Ascending aorta (tissue), 2 donors: ENCODE results near the gene PBX3. TPM values are rescaled to one million over a fixed set of nuclear protein-coding genes. Genes with fewer than 3 reads are reported as not detected.

ENCODE experiments used
- DNase-seq, 2 donors: peaks; one replicate each; pipeline ENCODE4 v3.0.0-alpha.2; 2019; ENCODE audit warnings: low spot score in 2 of 2
- H3K27ac ChIP-seq, 2 donors: fragments of 200-600 bp; sonication (generic); one replicate each; pipeline ENCODE4 v1.5.1; 2016 to 2017; ENCODE audit warnings: mild to moderate bottlenecking in 1 of 2
- H3K27me3 ChIP-seq: fragments of 200-600 bp; sonication (generic); one replicate; pipeline ENCODE4 v1.5.1; 2017
- H3K36me3 ChIP-seq, 2 donors: fragments of 200-600 bp; sonication (generic); one replicate each; pipeline ENCODE4 v1.5.1; 2016
- H3K4me1 ChIP-seq, 2 donors: fragments of 200-600 bp; sonication (generic); one replicate each; pipeline ENCODE4 v1.5.1; 2016 to 2017; ENCODE audit warnings: mild to moderate bottlenecking in 1 of 2
- H3K4me3 ChIP-seq, 2 donors: fragments of 200-600 bp; sonication (generic); one replicate each; pipeline ENCODE4 v1.5.1; 2016 to 2017; ENCODE audit warnings: mild to moderate bottlenecking in 1 of 2
- H3K9me3 ChIP-seq, 2 donors: fragments of 200-600 bp; sonication (generic); one replicate each; pipeline ENCODE4 v1.5.1; 2016
- CTCF ChIP-seq, 3 experiments: fragments of 200-600 bp in 2 of 3; fragments of 450-650 bp in 1 of 3; sonication (generic) in 2 of 3; IDR thresholded peaks; one replicate each; pipeline ENCODE4 v1.5.1; 2016 to 2019; ENCODE audit warnings: antibody characterized with exemption in 3 of 3, mild to moderate bottlenecking in 1 of 3, moderate library complexity in 1 of 3
- intact Hi-C: fragments of 100-400 bp; cut with DNase I; formaldehyde crosslinking; loops from one replicate; pipeline ENCODE4 v1.15.1; 2023
- total RNA-seq: library from RNA; depleted of rRNA; stranded (reverse); fragments of >200 nt; gene quantifications from one replicate; pipeline ENCODE4 v1.1.0, GENCODE V29; 2016

The PBX3 gene
- total RNA-seq, 1 donor from 2014 or later, result 24.3 TPM

DNA sequence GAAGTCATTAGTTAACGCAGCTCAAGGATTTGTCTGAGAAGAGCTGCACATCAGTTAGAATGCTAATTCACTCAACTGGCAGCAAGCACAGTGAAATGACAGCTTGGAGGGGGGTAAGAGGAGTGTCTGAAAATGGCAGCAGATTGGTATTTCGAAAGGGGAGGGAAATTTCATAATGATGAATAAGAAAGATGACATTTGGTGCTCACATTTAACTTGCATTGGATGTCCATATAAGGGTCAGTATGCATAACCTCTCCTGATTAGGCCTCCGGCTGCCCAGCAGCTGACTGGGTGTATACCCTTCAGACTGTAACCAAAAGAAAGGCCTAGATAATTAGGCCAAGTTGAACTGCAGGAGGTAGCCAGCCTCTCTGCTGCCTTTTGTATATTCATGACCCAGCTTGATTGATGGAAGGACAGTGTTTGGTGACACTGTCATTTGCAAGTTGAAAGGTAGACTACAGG, 131.0 kb downstream of the PBX3 start:
- TF ChIP-seq CTCF (IDR thresholded peaks at IDR 0.05), result no peak
- no peak overlapping the region for H3K27ac ChIP-seq

GRCh38 chr9:125881042-125881441, 133.9 kb downstream of the PBX3 start:
- H3K27me3 ChIP-seq, result no peaks in the 10 kb centered on the region
- no peaks in the 10 kb centered on the region for H3K36me3 ChIP-seq
- no peak overlapping the region for H3K4me3 ChIP-seq
- intact Hi-C loops, result no loop called here
- no peaks in the 10 kb centered on the region for H3K9me3 ChIP-seq
- TF ChIP-seq CTCF (IDR thresholded peaks at IDR 0.05), result no peak
- no peak overlapping the region for H3K27ac ChIP-seq
- DNase-seq, result no peak
- H3K4me1 ChIP-seq, result no peaks in the 10 kb centered on the region

More for the DNA sequence above, 131.0 kb downstream of the PBX3 start:
- no peak overlapping the region for H3K4me3 ChIP-seq
- DNase-seq, result no peak
- intact Hi-C loops, result no loop called here
- H3K27me3 ChIP-seq, result no peaks in the 10 kb centered on the region
- H3K36me3 ChIP-seq, result no peaks in the 10 kb centered on the region
- H3K9me3 ChIP-seq, result no peaks in the 10 kb centered on the region
- no peaks in the 10 kb centered on the region for H3K4me1 ChIP-seq

DNA sequence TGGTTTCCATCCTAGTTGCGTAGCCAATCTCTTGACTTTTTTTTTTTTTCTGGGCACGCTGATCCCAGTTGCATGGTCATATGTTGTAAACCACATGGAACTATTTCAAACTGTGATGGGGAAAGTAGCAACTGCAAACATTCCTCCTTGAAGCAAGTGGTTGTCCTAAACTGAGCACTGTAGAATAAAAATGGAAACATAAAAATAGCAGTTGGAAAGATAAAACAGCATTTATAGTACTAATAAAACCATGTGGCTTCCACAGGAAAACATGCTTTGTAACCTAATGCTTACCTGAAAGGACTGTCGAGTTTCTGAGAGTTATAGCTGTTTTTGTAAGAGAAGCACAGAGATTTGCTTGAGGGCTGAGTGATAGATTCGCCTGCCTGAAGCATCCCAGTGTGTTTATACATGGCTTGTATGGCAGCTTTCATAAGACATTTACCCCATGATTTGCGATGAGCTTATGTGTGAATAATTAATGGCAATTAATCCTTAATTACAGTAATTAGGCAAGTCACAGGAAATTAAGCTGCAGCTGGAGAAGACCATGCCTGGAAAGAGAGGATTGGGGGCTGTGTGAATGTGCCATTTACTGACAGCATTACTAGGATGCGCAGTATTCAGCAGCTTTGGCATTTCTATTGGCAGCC, 136.5 kb downstream of the PBX3 start:
- no peaks in the 10 kb centered on the region for H3K27me3 ChIP-seq
- TF ChIP-seq CTCF (IDR thresholded peaks at IDR 0.05), result no peak
- no peak overlapping the region for H3K4me3 ChIP-seq
- intact Hi-C loops, result no loop called here
- H3K27ac ChIP-seq, result no peak overlapping the region
- H3K36me3 ChIP-seq, result no peaks in the 10 kb centered on the region
- no peak for DNase-seq
- no peaks in the 10 kb centered on the region for H3K4me1 ChIP-seq
- H3K9me3 ChIP-seq, result no peaks in the 10 kb centered on the region

GRCh38 chr9:125884218-125884595, 137.0 kb downstream of the PBX3 start:
- no peaks in the 10 kb centered on the region for H3K9me3 ChIP-seq
- no peak overlapping the region for H3K27ac ChIP-seq
- H3K27me3 ChIP-seq, result no peaks in the 10 kb centered on the region

GRCh38 chr9:125885405-125886034, 138.3 kb downstream of the PBX3 start:
- Histone ChIP-seq H3K4me1 (no peaks in the 10 kb centered on the region), H3K9me3 (no peaks in the 10 kb centered on the region), H3K4me3 (no peak overlapping the region), H3K27me3 (no peaks in the 10 kb centered on the region), H3K36me3 (no peaks in the 10 kb centered on the region), H3K27ac (no peak overlapping the region)
- no peak for DNase-seq
- intact Hi-C loops, result no loop called here
- TF ChIP-seq CTCF (IDR thresholded peaks at IDR 0.05), result no peak

More at GRCh38 chr9:125884218-125884595, 137.0 kb downstream of the PBX3 start:
- no peak for TF ChIP-seq CTCF (IDR thresholded peaks at IDR 0.05)
- intact Hi-C loops, result no loop called here
- DNase-seq, result no peak
- Histone ChIP-seq H3K4me3 (no peak overlapping the region), H3K4me1 (no peaks in the 10 kb centered on the region), H3K36me3 (no peaks in the 10 kb centered on the region)
